ENCODE measurements around the gene FAM174B.

Gene FAM174B

GRCh38 chr15:92665100-92665555, 9.6 kb upstream of the FAM174B start:
- DNase-seq (ENCODE audit: low read depth in 1 of 2, low spot score in 1 of 2) = no peak

GRCh38 chr15:92664178-92664900, 8.8 kb upstream of the FAM174B start:
- no peak for DNase-seq (ENCODE audit: low read depth in 1 of 2, low spot score in 1 of 2)

DNA sequence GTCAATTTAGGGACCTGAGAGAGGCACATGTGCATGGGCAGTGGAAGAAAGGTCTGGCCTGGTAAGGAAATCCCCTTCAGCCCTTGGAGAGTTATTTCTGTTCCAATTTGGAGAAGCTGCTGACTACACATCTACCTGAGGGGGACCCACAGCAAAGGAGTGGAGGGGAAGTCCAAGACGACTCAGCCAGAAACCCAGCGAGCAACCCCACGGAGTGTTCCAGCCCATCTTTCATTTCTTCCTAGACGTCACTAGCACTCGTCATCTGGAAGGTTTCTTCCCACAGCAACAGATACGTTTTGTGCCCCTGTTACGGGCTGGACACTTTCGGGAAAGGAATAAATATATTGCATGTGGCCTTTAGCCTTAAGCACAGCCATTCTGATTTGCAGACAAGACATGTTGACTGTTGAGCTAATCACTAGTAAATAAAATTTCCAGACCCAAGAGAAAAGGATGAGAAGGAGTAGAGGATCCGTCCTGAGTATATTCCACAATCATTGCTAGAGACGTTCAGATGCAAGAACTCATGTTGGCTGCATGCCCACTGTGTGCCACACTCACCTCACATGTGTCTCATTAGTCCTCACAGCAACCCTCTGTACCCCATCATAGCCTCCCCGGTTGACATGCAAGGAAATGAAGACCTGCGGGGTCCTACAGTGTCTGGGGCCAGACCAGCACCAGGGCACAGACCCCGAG, 7.8 kb upstream of the FAM174B start:
- DNase-seq (ENCODE audit: low read depth in 1 of 2, low spot score in 1 of 2) = no peak

GRCh38 chr15:92662762-92663161, 7.2 kb upstream of the FAM174B start:
- DNase-seq (ENCODE audit: low read depth in 1 of 2, low spot score in 1 of 2) = no peak

- DNase-seq (ENCODE audit: low read depth in 1 of 2, low spot score in 1 of 2) = no peak
These were observed 6.4 kb upstream of the FAM174B start for GRCh38 chr15:92661956-92662355.

DNA sequence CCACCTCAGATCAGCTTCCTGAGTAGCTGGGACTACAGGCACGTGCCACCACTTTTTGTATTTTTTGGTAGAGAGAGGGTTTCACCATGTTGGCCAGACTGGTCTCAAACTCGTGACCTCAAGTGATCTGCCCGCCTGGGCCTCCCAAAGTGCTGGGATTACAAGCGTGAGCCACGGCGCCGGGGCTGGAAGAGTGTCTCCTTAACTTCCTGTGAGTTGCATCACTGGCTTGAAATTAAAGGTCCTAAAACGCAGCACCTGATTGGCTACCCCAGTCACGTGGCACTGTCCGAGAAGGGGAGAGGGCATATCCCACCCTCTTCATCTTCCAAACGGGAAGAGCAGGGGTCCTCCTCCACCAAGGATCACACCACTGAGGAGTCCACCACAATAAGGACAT, 5.5 kb upstream of the FAM174B start:
- DNase-seq (ENCODE audit: low read depth in 1 of 2, low spot score in 1 of 2) = no peak

DNA sequence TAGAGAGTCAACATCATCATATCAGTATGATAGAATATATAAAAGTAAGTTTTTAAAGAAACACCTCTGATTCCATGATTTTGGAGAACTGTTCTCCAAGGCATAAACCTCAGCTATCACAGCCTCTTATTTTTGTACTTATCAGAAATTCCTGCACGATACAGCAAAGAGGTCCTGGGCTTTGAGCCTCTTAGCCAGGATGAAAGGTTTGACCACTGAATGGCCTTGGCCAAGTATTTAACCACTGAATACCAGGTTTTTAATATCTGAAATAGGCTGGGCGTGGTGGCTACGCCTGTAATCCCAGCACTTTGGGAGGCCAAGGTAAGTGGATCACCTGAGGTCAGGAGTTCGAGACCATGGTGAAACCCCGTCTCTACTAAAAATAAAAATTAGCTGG, 1.9 kb upstream of the FAM174B start:
- no peak for DNase-seq (ENCODE audit: low read depth in 1 of 2, low spot score in 1 of 2)

DNA sequence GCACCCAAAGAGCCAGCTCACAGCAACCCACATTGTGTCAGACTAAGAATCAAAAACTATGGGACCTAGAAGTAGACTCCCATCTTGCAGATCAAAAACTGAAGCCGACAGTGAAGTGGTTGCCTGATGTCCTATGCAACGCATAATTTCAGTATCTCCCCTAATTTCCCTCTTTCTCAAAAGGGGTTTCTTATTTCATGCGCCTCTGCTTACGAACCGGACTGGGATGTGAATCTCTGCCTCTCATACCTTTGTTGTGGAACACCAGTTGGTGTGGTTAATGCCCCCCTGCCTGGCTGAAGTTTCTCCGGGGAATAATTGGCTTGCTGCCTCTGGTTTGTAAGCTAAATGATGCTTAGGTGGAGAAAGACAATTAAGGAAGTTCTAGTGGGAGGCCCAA, 514 bp upstream of the FAM174B start:
- DNase-seq (ENCODE audit: low read depth in 1 of 2, low spot score in 1 of 2) = no peak

GRCh38 chr15:92654662-92655061, 913 bp downstream of the FAM174B start:
- DNase-seq (ENCODE audit: low read depth in 1 of 2, low spot score in 1 of 2) = no peak

DNA sequence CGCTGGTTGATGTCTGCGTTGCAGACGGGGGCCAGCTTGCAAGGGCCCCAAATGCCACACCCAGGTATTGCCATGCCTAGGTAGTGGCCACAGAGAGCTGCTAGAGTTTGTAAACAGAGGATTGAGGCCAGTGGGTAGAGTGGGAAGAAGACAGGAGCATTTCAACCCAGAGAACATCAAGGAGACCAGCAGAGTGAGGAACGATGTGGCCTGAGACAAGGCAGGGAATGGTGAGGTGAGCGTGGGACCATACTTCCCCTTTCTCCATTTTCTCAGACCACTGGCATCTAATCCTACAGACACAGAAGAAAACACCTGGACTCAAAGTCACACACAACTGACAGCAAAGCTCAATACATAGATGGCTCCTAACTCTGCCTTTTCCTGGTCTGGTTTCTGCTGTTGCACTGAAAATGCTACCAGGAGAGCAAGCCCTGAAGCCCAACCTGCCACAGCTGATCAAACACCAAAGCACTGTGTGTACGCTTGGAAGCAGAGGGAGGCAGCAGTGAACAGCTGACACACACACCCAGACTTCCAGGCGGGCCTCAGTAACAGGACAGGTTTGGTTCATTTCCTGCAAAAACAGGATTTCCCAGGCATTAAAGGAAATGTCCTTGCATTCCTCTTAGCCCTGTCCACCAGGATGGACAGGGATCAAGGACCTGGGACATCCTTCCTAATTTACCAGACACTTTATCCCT, 1.6 kb downstream of the FAM174B start:
- DNase-seq (ENCODE audit: low read depth in 1 of 2, low spot score in 1 of 2) = no peak

DNA sequence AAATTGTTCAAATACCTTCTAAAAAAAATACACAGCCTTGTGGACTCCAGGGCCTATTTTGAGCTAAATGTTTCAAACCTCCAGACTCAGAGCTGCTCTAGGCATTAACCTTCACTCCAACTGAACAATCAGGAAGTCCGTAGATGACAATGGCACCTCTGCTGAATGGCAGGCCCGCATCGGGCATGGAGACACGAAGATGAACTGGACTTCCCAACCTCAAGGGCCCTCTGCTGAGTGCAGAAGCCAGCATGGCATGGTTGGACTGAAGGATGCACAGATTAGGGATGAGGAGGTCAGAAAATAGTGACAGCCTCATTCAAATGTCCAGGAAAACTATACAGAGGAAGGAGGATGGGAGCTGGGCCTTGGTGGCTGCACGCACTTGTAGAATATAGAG, 2.2 kb downstream of the FAM174B start:
- no peak for DNase-seq (ENCODE audit: low read depth in 1 of 2, low spot score in 1 of 2)

- no peak for DNase-seq (ENCODE audit: low read depth in 1 of 2, low spot score in 1 of 2)
These were observed 3.0 kb downstream of the FAM174B start for GRCh38 chr15:92652576-92652966.

- DNase-seq (ENCODE audit: low read depth in 1 of 2, low spot score in 1 of 2) = no peak
These were observed 3.5 kb downstream of the FAM174B start for GRCh38 chr15:92651877-92652575.

GRCh38 chr15:92650966-92651365, 4.6 kb downstream of the FAM174B start:
- no peak for DNase-seq (ENCODE audit: low read depth in 1 of 2, low spot score in 1 of 2)

DNA sequence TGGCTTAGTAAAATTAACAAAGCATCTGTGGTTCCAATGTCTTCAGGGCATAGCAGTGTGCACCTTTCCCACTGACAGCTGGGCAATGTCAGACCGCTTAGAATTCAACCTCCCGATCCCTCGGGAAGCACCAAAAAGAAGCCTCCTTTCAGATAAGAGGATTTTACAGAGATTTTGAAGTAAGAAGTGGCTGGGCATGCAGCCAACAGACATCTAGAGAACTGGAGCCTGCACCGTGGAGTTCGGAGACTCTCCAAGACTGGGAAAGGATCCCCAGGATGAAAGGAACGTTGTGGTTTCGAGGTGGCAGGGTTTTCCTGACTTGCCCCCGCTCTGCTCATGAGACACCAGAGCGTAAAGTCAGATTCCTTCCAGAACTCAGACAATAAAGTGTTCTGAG, 5.3 kb downstream of the FAM174B start:
- DNase-seq (ENCODE audit: low read depth in 1 of 2, low spot score in 1 of 2) = no peak

- DNase-seq (ENCODE audit: low read depth in 1 of 2, low spot score in 1 of 2) = no peak
These were observed 7.2 kb downstream of the FAM174B start for GRCh38 chr15:92648190-92648875.

DNA sequence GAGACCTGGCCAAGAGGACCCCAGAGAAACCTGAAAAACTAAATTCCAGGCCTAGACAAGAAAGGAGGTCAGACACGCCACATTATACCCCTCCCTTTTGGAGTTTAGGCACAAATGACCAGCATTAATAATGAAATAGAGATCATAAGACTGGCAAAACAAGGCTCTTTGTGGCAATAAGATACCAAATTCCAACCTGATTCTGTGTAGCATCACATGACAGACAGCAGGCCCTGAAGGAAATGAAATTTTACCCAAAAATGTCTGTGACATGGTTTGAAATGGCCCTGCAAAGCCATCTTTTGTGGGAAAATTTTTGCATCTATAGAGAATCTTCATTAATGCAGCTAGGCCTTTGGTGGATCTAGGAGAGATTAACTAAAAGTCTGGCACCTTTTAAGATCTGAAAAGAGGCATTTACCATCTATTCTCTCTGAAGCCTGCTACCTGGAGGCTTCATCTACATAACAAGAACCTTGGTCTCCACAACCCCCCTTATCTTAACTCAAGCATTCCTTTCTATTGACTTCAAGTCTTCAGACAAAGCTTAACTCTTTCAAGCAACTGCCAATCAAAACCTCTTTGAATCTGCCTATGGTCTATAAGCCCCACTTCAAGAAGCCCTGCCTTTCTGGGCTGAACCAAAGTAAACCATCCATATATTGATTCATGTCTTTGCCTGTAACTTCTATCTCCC, 8.0 kb downstream of the FAM174B start:
- DNase-seq (ENCODE audit: low read depth in 1 of 2, low spot score in 1 of 2) = no peak

DNA sequence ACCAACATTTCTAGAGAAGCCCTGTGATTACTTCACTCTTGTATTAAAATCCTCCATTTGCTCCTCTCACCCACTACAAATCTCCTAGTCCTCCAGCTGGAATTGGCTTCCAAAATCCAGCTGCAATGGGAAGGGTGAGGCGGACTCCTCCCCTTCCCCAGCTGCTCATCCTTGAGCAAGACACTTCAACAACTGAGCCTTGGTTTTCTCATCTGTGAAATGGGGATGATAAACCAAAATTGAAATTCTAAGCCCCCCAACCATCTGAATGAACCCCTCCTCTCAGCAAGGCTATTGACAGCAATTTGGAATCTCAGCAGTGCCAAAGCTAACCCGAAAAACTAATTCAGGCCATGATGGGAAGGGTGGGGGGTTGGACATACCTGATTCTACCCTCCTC, 9.4 kb downstream of the FAM174B start:
- no peak for DNase-seq (ENCODE audit: low read depth in 1 of 2, low spot score in 1 of 2)

GRCh38 chr15:92645731-92646130, 9.8 kb downstream of the FAM174B start:
- no peak for DNase-seq (ENCODE audit: low read depth in 1 of 2, low spot score in 1 of 2)

GRCh38 chr15:92645051-92645631, 10.4 kb downstream of the FAM174B start:
- no peak for DNase-seq (ENCODE audit: low read depth in 1 of 2, low spot score in 1 of 2)
